Activated CD4-positive, CD25-positive, alpha-beta regulatory T cell treated with anti-CD3 and anti-CD28 coated beads, Interleukin-2, amount 50 U/mL, for 24 hours (primary cell): ENCODE results near the gene CENPS.
A peak's percentile ranks its signal among the peaks of the same experiment; 100 is the strongest.
"Not testable (repeated sequence)": the region's sequence is repeated elsewhere in the genome, so short reads cannot be mapped to it uniquely, and the experiment has no call there.

Experiments used
- ATAC-seq, 2 donors: fragments of 150-1000 bp; cut with Tn5 transposase; one replicate each; pipeline ENCODE4 v1.10.0; 2021; ENCODE audit warnings: mild to moderate bottlenecking in 1 of 2, moderate library complexity in 1 of 2

The CENPS gene

DNA sequence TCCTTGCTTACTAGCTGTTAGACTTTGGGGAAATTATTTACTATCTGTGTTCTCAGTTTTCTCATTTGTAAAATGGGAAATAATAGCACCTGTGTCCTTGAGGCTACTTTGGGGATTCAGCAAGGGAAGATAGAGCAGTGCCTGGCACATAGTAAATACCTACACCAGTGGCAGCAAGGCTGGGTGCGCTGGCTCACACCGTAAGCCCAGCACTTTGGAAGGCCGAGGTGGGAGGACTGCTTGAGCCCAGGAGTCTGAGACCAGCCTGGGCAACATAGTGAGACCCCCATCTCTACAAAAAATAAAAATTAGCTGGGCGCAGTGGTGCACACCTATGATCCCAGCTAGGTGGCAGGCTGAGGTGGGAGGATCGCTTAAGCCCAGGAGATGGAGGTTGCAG is 8.6 kb upstream of the CENPS start:
- no peak for ATAC-seq

DNA sequence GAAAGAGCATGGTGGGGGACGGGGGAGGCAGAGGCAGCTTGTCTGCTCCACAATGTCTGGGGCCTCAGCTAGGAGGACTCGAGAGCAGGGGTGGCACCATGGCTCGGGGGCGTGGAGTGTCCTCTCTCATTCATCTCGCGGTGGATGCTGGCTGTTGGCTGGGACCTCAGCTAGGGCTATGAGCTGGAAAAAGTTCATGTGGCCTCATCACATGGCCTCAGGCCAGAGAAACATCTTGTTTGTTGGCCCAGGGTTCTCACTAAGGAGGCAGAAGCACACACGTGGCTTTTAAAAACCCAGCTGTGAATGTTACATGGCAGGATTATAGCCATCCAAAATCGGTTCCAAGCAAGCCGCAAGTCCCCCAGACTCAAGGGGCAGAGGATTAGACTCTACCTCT is 6.2 kb upstream of the CENPS start:
- ATAC-seq: no peak

GRCh38 chr1:10424651-10425050 is 5.6 kb upstream of the CENPS start:
- ATAC-seq: no peak

GRCh38 chr1:10425826-10426534 is 4.3 kb upstream of the CENPS start:
- not testable (repeated sequence) for ATAC-seq

GRCh38 chr1:10426535-10426848 is 3.7 kb upstream of the CENPS start:
- ATAC-seq: not testable (repeated sequence)

GRCh38 chr1:10428984-10429383 is 1.2 kb upstream of the CENPS start:
- ATAC-seq: no peak

DNA sequence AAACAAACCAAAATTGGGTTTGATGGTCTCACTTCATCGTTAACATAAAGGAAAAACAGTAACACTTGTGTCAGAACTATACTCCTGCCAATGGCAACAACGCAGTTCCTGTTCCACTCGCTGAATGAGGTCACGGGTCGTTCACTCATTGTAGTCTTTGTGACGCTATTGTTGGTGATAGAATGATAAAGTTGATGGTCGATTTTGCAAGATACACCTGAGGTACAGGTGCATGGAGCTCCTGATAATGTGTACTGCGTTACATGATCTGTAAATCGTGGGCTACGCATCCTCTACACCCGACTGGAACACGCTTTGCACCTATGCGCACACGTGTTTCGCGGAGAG is 391 bp upstream of the CENPS start:
- ATAC-seq: peak in 1 of 2 donors; percentile 6

- ATAC-seq: peak; percentile 0 to 3
Measured at GRCh38 chr1:10431070-10431730, 967 bp downstream of the CENPS start.

DNA sequence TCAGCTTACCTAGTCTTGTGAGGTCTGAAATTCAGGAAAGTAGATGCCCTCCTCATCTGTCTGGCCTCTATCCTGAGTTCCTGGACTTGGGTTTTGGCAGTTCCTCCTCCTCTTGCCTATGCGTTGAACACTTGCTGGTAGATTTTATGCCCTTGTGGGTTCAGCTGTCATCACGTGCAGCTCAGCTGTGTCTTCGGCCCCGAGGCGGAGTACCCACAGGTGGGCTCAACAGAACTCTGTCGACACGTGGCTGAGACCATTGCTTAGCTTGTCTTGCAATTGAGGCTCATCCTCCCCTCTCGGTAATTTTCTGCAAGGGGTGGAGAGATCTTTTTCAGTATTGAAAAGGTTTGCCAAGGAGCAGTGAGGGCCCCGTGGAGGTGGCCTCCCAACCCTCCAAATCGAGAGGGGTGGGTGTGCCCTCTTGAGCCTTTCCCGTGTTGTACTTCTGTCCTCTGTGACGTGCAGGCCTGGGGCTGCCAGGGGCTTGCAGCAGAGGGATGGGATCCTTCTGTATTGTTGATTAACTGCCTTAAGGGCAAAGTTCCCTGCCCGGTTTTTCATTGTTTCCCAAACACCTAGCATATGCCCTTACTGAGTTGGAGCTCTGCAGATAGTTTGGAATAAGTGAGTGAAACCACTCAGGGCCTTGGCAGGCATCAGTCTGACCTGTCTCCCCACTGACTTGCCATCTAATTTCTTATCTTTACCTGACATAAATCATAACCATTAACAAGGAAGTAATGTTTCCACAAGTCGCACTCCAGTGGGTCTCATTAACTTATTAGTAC is 2.9 kb downstream of the CENPS start:
- no peak for ATAC-seq

- no peak for ATAC-seq
Measured at GRCh38 chr1:10433790-10434189, 3.6 kb downstream of the CENPS start.

- no peak for ATAC-seq
Measured at GRCh38 chr1:10434590-10434989, 4.4 kb downstream of the CENPS start.

- no peak for ATAC-seq
Measured at GRCh38 chr1:10437052-10437451, 6.8 kb downstream of the CENPS start.

- no peak for ATAC-seq
Measured at GRCh38 chr1:10438677-10439163, 8.5 kb downstream of the CENPS start.

DNA sequence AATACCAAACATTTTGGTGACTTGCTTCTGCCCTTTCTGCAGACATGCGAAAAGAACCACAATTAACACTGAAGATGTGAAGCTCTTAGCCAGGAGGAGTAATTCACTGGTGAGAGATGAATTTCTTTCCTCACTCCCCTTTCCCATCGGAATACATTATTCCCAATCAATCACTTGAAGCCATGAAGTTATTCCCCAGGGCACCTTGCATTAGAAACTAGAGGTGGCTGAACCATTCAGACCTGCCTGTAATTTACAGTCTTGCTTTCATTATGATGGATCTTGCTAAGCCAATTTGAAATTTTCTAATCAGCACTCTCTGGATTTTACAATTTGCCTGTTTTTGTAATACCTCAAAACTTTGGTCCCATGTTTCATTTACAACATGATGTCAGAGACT is 10.1 kb downstream of the CENPS start:
- ATAC-seq: no peak

- no peak for ATAC-seq
Measured at GRCh38 chr1:10440794-10441193, 10.6 kb downstream of the CENPS start.

- no peak for ATAC-seq
Measured at GRCh38 chr1:10444248-10444647, 14.0 kb downstream of the CENPS start.

DNA sequence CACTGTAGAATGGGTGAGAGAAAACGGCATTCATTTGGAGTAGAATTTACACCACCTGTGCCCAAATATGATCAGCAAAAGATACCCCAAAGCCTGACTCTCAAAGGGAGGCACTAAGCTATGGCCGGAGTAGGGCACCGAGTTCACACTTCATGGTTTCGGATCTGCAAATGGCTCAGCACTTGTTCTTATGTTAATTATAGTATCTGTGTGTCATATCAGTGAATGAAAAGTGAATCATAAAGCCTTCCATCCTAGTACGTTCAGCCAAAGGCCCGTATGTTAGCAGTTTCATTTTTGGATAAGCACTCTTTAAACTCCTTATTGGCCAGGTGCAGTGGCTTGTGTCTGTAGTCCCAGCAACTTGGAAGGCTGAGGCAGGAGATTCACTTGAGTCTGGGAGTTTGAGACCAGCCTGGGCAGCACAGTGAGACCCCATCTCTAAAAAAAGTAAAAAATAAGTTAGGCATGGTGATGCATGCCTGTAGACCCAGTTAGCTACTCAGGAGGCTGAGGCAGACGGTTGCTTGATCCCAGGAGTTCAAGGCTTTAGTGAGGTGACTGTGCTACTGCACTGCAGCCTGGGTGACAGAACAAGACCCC is 14.7 kb downstream of the CENPS start:
- peak; percentile 61 to 89 for ATAC-seq

DNA sequence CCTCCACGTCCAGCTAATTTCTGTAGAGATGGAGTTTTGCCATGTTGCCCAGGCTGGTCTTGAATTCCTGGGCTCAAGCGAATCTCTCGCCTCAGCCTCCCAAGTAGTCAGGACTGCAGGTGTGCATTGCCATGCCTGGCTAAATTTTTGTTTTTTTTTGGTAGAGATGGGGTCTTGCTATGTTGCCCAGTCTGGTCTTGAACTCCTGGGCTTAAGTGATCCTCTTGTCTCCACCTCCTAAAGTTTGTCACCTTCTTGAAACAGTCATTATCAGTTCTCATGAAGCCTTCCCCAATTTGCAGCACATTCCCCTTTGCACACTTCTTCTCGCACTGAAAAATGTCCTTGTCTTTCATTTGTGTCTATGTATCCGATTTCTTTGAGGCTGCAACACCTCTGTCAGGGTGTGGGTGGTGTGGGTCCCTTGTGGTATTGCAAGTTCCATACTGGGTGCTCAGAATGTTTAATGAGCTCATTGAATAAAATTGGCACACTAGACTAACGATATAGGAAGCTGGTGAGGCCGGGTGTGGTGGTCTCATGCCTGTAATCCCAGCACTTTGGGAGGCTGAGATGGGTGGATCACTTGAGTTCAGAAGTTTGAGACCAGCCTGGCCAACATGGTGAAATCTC is 16.7 kb downstream of the CENPS start:
- no peak for ATAC-seq

GRCh38 chr1:10449751-10450150 is 19.5 kb downstream of the CENPS start, which contains the start of gene CORT:
CORT (plus strand) TSS chr1:10450031; CDS start chr1:10450224, 193 bp downstream.
- no peak for ATAC-seq

- ATAC-seq: no peak
Measured at GRCh38 chr1:10450156-10450814, 20.1 kb downstream of the CENPS start.

GRCh38 chr1:10450836-10451235 is 20.6 kb downstream of the CENPS start:
- no peak for ATAC-seq

DNA sequence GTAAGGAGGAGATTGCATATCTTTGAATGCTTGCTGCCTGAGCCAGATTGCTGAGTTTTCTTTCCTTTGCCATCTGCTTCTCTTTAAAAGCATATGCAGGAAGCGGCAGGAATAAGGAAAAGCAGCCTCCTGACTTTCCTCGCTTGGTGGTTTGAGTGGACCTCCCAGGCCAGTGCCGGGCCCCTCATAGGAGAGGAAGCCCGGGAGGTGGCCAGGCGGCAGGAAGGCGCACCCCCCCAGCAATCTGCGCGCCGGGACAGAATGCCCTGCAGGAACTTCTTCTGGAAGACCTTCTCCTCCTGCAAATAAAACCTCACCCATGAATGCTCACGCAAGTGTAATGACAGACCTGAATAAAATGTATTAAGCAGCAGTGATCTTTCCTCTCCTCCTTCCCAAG is 21.1 kb downstream of the CENPS start:
- ATAC-seq: no peak
